CD4-positive, alpha-beta T cell treated with Interleukin-4 for 4 hours (primary cell): ENCODE data around the gene DCAF15.
"Not testable (repeated sequence)": the region's sequence is repeated elsewhere in the genome, so short reads cannot be mapped to it uniquely, and the experiment has no call there.

Source experiments
- DNase-seq: peaks from one replicate; pipeline ENCODE4 v3.0.0-alpha.2; 2020

The DCAF15 gene

DNA sequence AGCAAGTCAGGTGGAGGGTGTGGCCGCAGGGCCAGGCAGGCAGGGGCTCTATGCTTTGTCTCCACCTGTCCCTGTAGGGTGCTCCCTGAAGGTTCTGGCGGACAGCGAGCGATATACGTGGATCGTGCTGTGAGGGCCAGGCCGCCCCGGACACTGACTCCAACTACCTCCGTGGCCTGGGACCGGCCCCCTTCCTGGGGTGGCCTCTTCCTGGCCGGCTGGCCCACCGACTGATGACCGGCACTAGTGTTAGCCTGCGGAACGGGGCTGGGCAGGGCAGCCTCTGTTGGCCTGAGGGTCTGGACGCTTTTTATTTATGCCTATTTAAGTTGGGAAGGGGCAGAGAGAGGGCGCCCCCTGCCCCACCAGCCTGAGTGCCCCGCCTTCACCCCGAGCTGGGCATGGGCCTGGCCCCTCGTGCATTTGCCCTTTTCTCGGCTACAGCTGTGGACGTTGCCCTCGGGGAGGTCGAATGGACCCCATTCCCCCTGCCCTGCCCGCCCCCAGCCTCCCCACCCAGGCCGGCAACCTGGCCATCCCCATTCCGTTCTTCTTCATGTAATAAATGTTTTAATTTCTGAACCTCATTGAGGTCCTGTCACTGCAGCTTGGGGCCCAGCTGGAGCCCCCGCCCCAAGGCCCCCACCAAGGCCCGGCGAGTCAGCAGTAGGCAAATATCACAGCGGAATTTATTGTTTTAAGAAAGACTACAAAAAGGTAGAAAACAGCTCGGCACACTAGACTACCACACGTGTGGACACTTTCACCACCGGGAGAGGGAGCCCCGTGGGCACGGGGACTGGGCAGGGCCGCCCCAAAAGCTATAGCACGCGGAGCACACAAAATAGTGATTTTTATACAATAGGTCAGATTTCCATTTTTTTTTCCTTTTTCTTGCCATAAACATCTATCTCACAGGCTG is 8.8 kb downstream of the DCAF15 start:
- no peak for DNase-seq

- DNase-seq, result no peak
Observed at GRCh38 chr19:13961826-13962698, 9.8 kb downstream of the DCAF15 start.

DNA sequence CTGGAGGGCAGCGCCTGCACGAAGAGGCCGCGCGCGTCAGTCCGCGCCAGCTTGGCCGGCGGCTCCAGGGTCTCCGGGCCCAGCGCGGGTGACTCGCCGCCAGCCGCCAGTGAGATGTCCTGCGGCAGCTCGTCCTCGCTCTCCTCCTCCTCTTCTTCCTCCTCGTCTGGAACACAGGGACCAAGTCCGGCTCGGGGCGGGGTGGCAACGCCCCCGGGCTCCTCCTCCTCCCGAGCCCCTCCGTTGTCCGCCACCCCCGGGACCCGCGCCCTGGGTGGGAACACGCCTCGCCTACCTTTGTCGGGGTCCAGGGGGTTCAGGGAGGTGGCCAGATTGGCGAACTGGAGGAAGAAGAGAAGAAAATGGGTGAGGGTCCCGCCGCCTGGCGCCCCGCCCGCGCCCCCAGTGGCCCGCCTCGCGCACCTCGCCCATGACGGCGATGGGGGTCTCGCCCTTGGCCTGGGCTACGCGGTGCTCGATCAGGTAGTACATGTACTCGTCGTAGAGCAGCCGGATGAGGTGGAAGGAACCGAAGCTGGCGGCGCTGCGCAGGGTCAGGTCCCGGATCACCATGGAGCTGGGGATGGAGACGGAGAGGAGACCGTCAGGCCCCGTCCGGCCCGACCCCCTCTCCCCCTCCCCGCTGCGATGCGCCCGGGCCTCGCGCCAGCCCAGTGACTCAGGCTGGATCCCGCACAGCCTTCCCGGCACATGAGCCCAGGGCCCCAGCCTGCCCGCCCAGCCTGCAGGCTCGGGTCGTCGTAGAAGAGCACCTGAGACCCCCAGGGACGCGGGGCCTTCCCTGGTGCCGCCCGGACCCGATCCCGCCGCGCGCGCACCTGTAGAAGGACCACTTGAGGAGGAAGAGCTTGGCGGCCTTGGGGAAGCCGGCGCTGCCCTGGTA is 10.6 kb downstream of the DCAF15 start:
- no peak for DNase-seq

- no peak for DNase-seq
Observed at GRCh38 chr19:13963603-13964105, 11.3 kb downstream of the DCAF15 start.

- no peak for DNase-seq
Observed at GRCh38 chr19:13964776-13965175, 12.5 kb downstream of the DCAF15 start.

GRCh38 chr19:13965377-13965896 is 13.1 kb downstream of the DCAF15 start:
- DNase-seq, result no peak

DNA sequence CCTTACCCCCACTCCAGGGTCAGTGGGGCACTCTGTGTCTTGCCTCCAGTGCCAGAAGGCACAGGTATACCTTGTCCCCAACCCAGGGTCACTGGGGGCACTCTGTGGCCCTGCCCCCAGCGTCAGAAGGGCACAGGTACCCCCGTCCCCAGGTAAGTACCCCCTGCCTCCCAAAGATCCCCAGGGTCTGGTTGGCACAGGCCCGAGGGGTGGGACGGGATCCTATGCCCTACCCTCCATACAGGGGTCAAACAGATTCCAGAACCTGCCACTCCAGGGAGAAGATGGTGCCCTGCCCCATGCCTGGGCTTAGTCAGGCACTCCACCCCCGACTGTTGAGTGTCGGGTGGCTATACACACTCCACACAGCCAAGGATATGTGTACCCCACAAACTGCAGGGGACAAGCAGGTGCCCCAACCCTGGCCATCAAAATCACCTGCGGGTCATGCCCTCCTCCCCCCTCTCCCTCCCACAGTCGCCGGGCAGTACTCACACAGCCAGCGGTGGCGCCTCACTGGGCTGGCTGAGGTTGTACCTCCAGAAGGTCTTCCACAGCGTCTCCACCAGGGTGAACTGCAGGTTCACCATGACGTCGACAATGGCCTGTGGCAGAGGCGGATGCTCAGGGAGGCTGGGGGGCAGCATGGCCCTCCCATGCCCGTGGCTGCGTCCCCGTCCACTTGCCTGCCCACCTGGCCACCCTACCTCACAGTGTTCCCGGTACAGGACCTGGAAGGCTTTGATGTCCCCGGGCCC is 13.8 kb downstream of the DCAF15 start:
- DNase-seq, result no peak

GRCh38 chr19:13966684-13967128 is 14.4 kb downstream of the DCAF15 start:
- DNase-seq, result no peak

DNA sequence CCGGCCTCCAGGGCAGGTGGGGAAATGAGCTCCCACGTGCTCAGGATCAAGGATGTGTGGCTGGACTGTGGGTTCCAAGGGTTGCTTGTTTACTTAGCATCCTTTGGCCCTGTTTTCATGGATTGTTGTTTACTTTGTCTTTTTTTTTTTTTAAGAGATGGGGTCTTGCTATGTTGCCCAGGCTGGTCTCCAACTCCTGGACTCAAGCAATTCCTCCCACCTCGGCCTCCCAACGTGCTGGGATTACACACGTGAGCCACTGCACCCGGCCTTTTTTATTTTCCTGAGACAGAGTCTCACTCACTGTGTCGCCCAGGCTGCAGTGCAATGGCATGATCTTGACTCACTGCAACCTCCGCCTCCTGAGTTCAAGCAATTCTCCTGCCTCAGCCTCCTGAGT is 14.9 kb downstream of the DCAF15 start:
- not testable (repeated sequence) for DNase-seq

- DNase-seq, result no peak
Observed at GRCh38 chr19:13968383-13968935, 16.1 kb downstream of the DCAF15 start.

DNA sequence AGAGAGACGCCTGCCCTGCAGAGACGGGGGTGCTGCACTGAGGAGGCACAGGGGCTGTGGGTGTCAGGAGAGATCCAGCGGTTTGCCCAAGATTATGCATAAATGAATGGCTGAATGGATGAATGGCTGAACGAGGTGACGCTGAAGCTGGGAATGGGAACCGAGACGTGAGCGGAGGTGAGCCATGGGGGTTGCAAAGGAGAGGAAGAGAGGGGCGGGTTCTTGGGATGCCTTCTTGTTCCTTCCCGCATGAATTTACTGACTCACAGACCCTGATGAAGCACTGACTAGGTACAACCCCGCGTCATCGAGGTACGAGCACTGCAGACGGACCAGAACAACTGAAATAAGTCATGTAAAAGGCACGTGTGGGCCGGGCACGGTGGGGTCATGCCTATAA is 16.7 kb downstream of the DCAF15 start:
- no peak for DNase-seq

- no peak for DNase-seq
Observed at GRCh38 chr19:13969897-13970296, 17.6 kb downstream of the DCAF15 start.

- not testable (repeated sequence) for DNase-seq
Observed at GRCh38 chr19:13971868-13972267, 19.6 kb downstream of the DCAF15 start.

DNA sequence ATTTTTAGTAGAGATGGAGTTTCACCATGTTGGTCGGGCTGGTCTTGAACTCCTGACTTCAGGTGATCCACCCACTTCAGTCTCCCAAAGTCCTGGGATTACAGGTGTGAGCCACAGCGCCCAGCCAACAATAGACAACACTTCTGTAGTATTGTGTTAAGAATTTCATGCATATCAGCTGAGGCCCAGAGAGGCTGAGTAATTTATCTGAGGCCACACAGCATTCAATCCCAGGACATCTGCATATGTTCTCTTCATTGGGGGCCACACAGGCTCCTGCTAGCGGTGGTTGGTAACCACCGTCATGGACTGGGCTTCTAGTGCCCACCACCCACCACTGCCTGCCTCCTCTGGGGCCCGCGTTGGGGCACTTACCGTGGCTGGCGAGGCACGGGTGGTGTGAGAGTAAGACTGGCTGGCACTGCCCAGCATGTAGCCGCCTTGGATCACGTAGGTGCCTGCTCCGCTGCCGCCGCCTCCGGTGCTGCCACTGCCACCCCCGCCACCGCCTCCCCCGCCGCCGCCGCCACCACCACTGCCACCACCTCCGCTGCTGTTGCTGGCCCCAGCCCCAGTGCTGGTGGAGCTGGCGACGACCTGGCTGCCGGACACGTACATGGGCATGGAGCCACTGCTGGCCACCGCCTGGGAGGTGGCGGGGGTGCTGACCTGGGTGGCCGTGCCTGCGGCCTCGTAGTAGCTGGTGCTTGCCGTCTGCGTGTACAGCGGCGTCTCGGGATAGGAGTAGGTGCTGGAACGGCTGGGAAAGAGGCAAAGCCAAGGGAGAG is 20.3 kb downstream of the DCAF15 start:
- DNase-seq, result no peak

DNA sequence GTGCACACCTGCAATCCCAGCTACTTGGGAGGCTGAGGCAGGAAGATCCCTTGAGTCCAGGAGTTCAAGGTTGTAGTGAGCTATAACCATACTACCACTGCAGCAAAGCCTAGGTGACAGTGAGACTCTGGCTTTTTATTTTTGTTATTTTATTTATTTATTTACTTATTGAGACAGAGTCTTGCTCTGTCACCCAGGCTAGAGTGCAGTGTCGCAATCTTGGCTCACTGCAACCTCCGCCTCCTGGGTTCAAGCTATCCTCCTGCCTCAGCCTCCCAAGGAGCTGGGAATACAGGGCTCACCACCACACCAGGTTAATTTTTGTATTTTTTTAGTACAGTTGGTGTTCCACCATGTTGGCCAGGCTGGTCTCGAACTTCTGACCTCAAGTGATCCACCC is 21.2 kb downstream of the DCAF15 start:
- DNase-seq, result not testable (repeated sequence)

GRCh38 chr19:13974073-13974472 is 21.8 kb downstream of the DCAF15 start:
- DNase-seq, result peak; percentile 33

GRCh38 chr19:13975870-13976269 is 23.6 kb downstream of the DCAF15 start:
- no peak for DNase-seq

- no peak for DNase-seq
Observed at GRCh38 chr19:13976446-13976845, 24.1 kb downstream of the DCAF15 start.

GRCh38 chr19:13977803-13978202 is 25.5 kb downstream of the DCAF15 start:
- DNase-seq, result no peak
